ENCODE results near the gene DLX4.

DNA sequence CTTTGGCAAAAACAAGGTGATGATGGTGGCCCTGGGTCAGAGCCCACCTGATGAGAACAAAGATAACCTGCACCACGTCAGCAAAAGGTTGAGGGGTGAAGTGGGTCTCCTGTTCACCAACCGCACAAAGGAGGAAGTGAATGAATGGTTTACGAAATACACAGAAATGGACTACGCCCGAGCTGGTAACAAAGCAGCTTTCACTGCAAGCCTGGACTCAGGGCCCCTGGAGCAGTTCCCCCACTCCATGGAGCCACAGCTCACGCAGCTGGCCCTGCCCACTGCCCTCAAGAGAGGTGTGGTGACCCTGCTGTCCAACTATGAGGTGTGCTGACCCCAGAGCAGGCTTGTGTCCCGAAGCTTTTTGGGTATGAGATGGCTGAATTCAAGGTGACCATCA is 29.7 kb upstream of the DLX4 start:
- TF ChIP-seq, protein P1, sequence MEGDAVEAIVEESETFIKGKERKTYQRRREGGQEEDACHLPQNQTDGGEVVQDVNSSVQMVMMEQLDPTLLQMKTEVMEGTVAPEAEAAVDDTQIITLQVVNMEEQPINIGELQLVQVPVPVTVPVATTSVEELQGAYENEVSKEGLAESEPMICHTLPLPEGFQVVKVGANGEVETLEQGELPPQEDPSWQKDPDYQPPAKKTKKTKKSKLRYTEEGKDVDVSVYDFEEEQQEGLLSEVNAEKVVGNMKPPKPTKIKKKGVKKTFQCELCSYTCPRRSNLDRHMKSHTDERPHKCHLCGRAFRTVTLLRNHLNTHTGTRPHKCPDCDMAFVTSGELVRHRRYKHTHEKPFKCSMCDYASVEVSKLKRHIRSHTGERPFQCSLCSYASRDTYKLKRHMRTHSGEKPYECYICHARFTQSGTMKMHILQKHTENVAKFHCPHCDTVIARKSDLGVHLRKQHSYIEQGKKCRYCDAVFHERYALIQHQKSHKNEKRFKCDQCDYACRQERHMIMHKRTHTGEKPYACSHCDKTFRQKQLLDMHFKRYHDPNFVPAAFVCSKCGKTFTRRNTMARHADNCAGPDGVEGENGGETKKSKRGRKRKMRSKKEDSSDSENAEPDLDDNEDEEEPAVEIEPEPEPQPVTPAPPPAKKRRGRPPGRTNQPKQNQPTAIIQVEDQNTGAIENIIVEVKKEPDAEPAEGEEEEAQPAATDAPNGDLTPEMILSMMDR (IDR thresholded peaks at IDR 0.05): no peak
- no peak for TF ChIP-seq ZFX (IDR thresholded peaks at IDR 0.05; ENCODE audit: borderline replicate concordance)
